Heart left ventricle (tissue), 13 donors: ENCODE results near the gene GNB1L.

Experiments used
- POLR2A ChIP-seq, 2 donors: fragments of 450-650 bp; IDR thresholded peaks; one replicate each; pipeline ENCODE4 v1.6.1; 2017; ENCODE audit warnings: antibody characterized with exemption in 2 of 2, mild to moderate bottlenecking in 2 of 2, moderate library complexity in 2 of 2
- TF ChIP-seq, protein P1 (sequence below), 12 donors: fragments of 200-600 bp; sonication (generic) in 4 of 12; IDR thresholded peaks; one replicate each; pipeline versions ENCODE4 v1.5.0 to v1.8.0; 2018 to 2022; ENCODE audit warnings: antibody characterized with exemption in 12 of 12, mild to moderate bottlenecking in 5 of 12
- donor health status: ischemic (EF 13 %, LVEDD 7.1; RV severe dilation, severe dysfunction).
- donor health status: DM: no; HTN: yes; CAD: no.
- donor health status: DM: no; HTN: no; CAD: no.
- donor health status: ischemic (EF 25% LVEDD 6.9; RV normal size, moderate dysfunction).
- donor health status: ischemic (EF 25% LVEDD 5.7; RV mildly dilated, moderate dysfunction).
- donor health status: ischemic (EF 35%, LVEDD 5.7; RV mildly dilated, moderate dysfunction).
- donor health status: nonischemic (EF 11% LVEDD 7.7; RV severe dilation, severe dysfunction).
- donor health status: DM: yes; HTN: yes; CAD: no.
- donor health status: PGD.
- donor health status: ischemic (EF 29% LVEDD 5.4; RV normal size, mild dysfunction).
- donor health status: nonischemic (EF 23%, LVEDD 6.1; RV moderate dilation, normal function).

DNA sequence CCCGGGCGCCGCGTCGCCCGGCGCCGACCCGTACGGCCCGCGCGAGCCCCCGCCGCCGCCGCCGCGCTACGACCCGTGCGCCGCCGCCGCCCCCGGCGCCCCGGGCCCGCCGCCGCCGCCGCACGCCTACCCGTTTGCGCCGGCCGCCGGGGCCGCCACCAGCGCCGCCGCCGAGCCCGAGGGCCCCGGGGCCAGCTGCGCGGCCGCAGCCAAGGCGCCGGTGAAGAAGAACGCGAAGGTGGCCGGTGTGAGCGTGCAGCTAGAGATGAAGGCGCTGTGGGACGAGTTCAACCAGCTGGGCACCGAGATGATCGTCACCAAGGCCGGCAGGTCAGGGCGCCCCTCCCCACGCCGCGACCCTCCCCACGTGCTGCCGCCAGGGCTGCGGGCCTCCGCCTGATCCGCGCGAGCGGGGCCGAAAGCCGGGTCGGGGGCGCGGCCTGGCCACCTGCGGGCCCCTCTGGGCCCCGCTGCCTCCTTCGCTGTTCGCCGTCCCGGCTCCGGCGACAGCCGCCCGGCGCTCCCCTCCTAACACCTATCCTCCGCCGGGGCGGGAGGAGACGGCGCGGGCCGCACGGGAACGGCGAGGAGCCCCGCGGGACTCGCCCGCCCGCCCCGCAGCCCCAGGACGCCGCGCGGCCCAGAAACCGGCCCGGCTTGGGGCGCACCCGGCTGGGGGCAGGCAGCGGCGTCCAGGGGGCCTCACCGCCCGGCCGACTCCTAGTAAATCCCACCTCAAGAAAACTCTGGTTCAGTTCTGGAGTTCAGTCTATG is 93.5 kb downstream of the GNB1L start:
- TF ChIP-seq, protein P1, sequence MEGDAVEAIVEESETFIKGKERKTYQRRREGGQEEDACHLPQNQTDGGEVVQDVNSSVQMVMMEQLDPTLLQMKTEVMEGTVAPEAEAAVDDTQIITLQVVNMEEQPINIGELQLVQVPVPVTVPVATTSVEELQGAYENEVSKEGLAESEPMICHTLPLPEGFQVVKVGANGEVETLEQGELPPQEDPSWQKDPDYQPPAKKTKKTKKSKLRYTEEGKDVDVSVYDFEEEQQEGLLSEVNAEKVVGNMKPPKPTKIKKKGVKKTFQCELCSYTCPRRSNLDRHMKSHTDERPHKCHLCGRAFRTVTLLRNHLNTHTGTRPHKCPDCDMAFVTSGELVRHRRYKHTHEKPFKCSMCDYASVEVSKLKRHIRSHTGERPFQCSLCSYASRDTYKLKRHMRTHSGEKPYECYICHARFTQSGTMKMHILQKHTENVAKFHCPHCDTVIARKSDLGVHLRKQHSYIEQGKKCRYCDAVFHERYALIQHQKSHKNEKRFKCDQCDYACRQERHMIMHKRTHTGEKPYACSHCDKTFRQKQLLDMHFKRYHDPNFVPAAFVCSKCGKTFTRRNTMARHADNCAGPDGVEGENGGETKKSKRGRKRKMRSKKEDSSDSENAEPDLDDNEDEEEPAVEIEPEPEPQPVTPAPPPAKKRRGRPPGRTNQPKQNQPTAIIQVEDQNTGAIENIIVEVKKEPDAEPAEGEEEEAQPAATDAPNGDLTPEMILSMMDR (IDR thresholded peaks at IDR 0.05), result no peak
- no peak for TF ChIP-seq POLR2A (IDR thresholded peaks at IDR 0.05)
